ENCODE results near the gene CCNI2.

GRCh38 chr5:132785864-132786263 lies 38.6 kb downstream of the CCNI2 start:
- TF ChIP-seq POLR2AphosphoS5 (IDR thresholded peaks at IDR 0.05; ENCODE audit: low read depth, low read length) (no peak), REST (IDR thresholded peaks at IDR 0.05; ENCODE audit: insufficient read depth in 1 of 2, low read depth in 2 of 2, low read length in 2 of 2) (no peak), FOXP2 (optimal IDR thresholded peaks at IDR 0.05; ENCODE audit: borderline replicate concordance, extremely low read depth, extremely low read length, insufficient read depth) (no peak), SIN3A (IDR thresholded peaks at IDR 0.05; ENCODE audit: borderline replicate concordance, insufficient read depth, low read length) (no peak), TAF1 (IDR thresholded peaks at IDR 0.05; ENCODE audit: borderline replicate concordance, insufficient read depth, low read length) (no peak)
